ENCODE measurements around the gene GIMAP2.

GRCh38 chr7:150721970-150722373, 36.5 kb downstream of the GIMAP2 start:
- TF ChIP-seq FOXK2 (IDR thresholded peaks at IDR 0.05) (no peak), FOXA1 (IDR thresholded peaks at IDR 0.05) (no peak), PKNOX1 (IDR thresholded peaks at IDR 0.05) (no peak), NFRKB (IDR thresholded peaks at IDR 0.05) (no peak), ELF4 (IDR thresholded peaks at IDR 0.05) (no peak), FOXM1 (IDR thresholded peaks at IDR 0.05; ENCODE audit: borderline replicate concordance) (no peak), CTBP1 (IDR thresholded peaks at IDR 0.05; ENCODE audit: borderline replicate concordance) (no peak), ZNF384 (IDR thresholded peaks at IDR 0.05) (no peak), BHLHE40 (IDR thresholded peaks at IDR 0.05; ENCODE audit: borderline replicate concordance) (no peak), SUZ12 (IDR thresholded peaks at IDR 0.05) (no peak), TARDBP (IDR thresholded peaks at IDR 0.05) (no peak), SP1 (IDR thresholded peaks at IDR 0.05) (no peak), L3MBTL2 (conservative IDR thresholded peaks at IDR 0.05) (no peak), HDGF (IDR thresholded peaks at IDR 0.05; ENCODE audit: borderline replicate concordance) (no peak)

Data from HEK293T (cell line).